NCI-H226 (cell line): ENCODE data around the gene ZNF217.
A peak's percentile ranks its signal among the peaks of the same experiment; 100 is the strongest.
"Not testable (repeated sequence)": the region's sequence is repeated elsewhere in the genome, so short reads cannot be mapped to it uniquely, and the experiment has no call there.

ENCODE experiments used
- DNase-seq: peaks from one replicate; pipeline ENCODE4 v3.0.0-alpha.2; 2015

ZNF217 gene

GRCh38 chr20:53593466-53594007 is at the start of gene ZNF217:
Gene ZNF217, minus strand, starts transcription at chr20:53593839. Its CDS starts 11,013 bp downstream, at chr20:53582826.
- peak; percentile 66 for DNase-seq

- DNase-seq = peak; percentile 79
Measured at GRCh38 chr20:53643031-53643832, 49.6 kb upstream of the ZNF217 start.

- DNase-seq = peak; percentile 32
Measured at GRCh38 chr20:53642196-53643030, 48.8 kb upstream of the ZNF217 start.

GRCh38 chr20:53639647-53640440 is 46.2 kb upstream of the ZNF217 start:
- DNase-seq = no peak

- DNase-seq = no peak
Measured at GRCh38 chr20:53639128-53639527, 45.5 kb upstream of the ZNF217 start.

GRCh38 chr20:53637310-53637709 is 43.7 kb upstream of the ZNF217 start:
- not testable (repeated sequence) for DNase-seq

GRCh38 chr20:53636540-53637097 is 43.0 kb upstream of the ZNF217 start:
- no peak for DNase-seq

- DNase-seq = no peak
Measured at GRCh38 chr20:53635221-53635620, 41.6 kb upstream of the ZNF217 start.

- DNase-seq = no peak
Measured at GRCh38 chr20:53631909-53632662, 38.4 kb upstream of the ZNF217 start.

- DNase-seq = no peak
Measured at GRCh38 chr20:53629436-53629835, 35.8 kb upstream of the ZNF217 start.

GRCh38 chr20:53628758-53629157 is 35.1 kb upstream of the ZNF217 start:
- DNase-seq = not testable (repeated sequence)

GRCh38 chr20:53628076-53628475 is 34.4 kb upstream of the ZNF217 start:
- DNase-seq = no peak

GRCh38 chr20:53627001-53627400 is 33.4 kb upstream of the ZNF217 start:
- not testable (repeated sequence) for DNase-seq

GRCh38 chr20:53626584-53626983 is 32.9 kb upstream of the ZNF217 start:
- no peak for DNase-seq

- no peak for DNase-seq
Measured at GRCh38 chr20:53625311-53626129, 31.9 kb upstream of the ZNF217 start.

- not testable (repeated sequence) for DNase-seq
Measured at GRCh38 chr20:53624927-53625250, 31.2 kb upstream of the ZNF217 start.

- peak; percentile 58 for DNase-seq
Measured at GRCh38 chr20:53623454-53624211, 30.0 kb upstream of the ZNF217 start.

- no peak for DNase-seq
Measured at GRCh38 chr20:53623134-53623453, 29.5 kb upstream of the ZNF217 start.

GRCh38 chr20:53622247-53623133 is 28.9 kb upstream of the ZNF217 start:
- DNase-seq = no peak
